GM13976 (cell line): ENCODE data around the gene CREB3L1.

Source experiments
- DNase-seq: peaks from one replicate; pipeline ENCODE4 v3.0.0; 2012; ENCODE audit warnings: low spot score
- CTCF ChIP-seq: IDR thresholded peaks from 2 replicates; pipeline ENCODE4 v1.5.1; 2012; ENCODE audit warnings: borderline replicate concordance, mild to moderate bottlenecking; ENCODE audit not compliant: insufficient read depth; ENCODE audit errors: extremely low read depth, missing control alignments, control extremely low read depth
- in situ Hi-C: fragments of 300-500 bp; cut with MboI; formaldehyde crosslinking; loops from one replicate; pipeline ENCODE4 v1.12.0; 2022; ENCODE audit warnings: low sequenced_read_pairs, mixed read lengths, inconsistent platforms; ENCODE audit not compliant: unreplicated experiment

Gene CREB3L1

GRCh38 chr11:46336563-46337180, 59.2 kb downstream of the CREB3L1 start:
- in situ Hi-C loops = no loop called here
- TF ChIP-seq CTCF = no peak
- no peak for DNase-seq

- in situ Hi-C loops = no loop called here
- no peak for DNase-seq
- TF ChIP-seq CTCF = no peak
Measured at GRCh38 chr11:46337626-46338345, 60.3 kb downstream of the CREB3L1 start.

- in situ Hi-C loops = no loop called here
- no peak for DNase-seq
- no peak for TF ChIP-seq CTCF
Measured at GRCh38 chr11:46338636-46338987, 61.1 kb downstream of the CREB3L1 start.

GRCh38 chr11:46338988-46339666, 61.7 kb downstream of the CREB3L1 start:
- no peak for DNase-seq
- in situ Hi-C loops = no loop called here

GRCh38 chr11:46339816-46340215, 62.4 kb downstream of the CREB3L1 start:
- DNase-seq = no peak
- in situ Hi-C loops = no loop called here

More at GRCh38 chr11:46338988-46339666, 61.7 kb downstream of the CREB3L1 start:
- no peak for TF ChIP-seq CTCF

More at GRCh38 chr11:46339816-46340215, 62.4 kb downstream of the CREB3L1 start:
- no peak for TF ChIP-seq CTCF
